Measurements from ENCODE around the gene ZNF136.

DNA sequence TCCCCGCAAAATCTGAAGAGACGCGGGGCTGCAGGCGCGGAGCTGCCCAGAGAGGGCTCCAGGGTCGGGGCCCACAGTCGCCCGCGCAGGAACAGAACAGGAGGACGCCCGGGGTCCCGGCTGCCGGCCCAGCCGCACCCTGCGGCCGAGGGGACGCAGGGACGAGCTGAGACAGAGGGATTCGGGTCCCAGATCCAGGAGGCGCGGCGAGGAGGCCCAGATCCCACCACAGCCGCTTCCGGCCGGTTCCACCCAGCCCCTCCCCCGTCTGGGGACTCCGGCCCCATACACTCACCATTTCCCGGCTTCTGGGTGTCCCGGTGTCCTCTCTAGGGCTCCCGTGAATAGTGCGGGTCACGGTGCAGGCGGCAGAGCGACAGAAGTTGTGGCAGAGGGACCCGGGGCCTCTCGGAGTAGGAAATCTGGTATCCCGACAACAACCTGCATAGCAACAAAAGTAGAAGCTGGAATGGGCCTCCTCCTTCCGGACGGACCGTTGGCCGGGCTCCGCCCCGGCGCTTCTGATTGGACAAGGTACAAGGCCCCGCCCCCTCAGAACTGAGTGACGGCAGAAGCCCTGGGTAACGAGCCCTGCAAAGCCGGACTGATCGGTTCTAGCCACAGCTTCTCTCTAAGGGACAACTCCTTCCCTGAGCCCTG is 22.9 kb upstream of the ZNF136 start, which contains the start of gene ZNF20:
- peak; percentile 67 for TF ChIP-seq GABPA (tag; conservative IDR thresholded peaks at IDR 0.05; ENCODE audit: low read depth)
- no peak for TF ChIP-seq FOXK2 (conservative IDR thresholded peaks at IDR 0.05 in 1 of 2, IDR thresholded peaks at IDR 0.05 in 1 of 2; ENCODE audit: low read depth in 2 of 2)
- peak; percentile 65 for TF ChIP-seq POLR2A (conservative IDR thresholded peaks at IDR 0.05)
- no peak for TF ChIP-seq CC2D1A (IDR thresholded peaks at IDR 0.05)

Data from K562 (cell line).